GM12865 (cell line): ENCODE measurements around the gene GET4.

Experiments
- DNase-seq: peaks from one replicate; pipeline ENCODE4 v3.0.0; 2010; ENCODE audit warnings: low read depth
- H3K4me3 ChIP-seq: 2 replicates; pipeline ENCODE4 v1.5.1; 2011; ENCODE audit warnings: mild to moderate bottlenecking, low read depth, low read length, control low read depth
- CTCF ChIP-seq: IDR thresholded peaks from 2 replicates; pipeline ENCODE4 v1.5.1; 2011; ENCODE audit warnings: low read length, control low read depth, low read depth, inconsistent platforms; ENCODE audit not compliant: insufficient read depth; ENCODE audit errors: missing control alignments

The GET4 gene

GRCh38 chr7:882336-883035 lies 6.1 kb downstream of the GET4 start:
- no peak overlapping the region for H3K4me3 ChIP-seq
- DNase-seq = no peak
- no peak for TF ChIP-seq CTCF

- DNase-seq = no peak
Observed at GRCh38 chr7:883055-884021, 7.0 kb downstream of the GET4 start.

GRCh38 chr7:884191-885003 lies 8.0 kb downstream of the GET4 start:
- TF ChIP-seq CTCF = no peak
- no peak overlapping the region for H3K4me3 ChIP-seq
- DNase-seq = no peak

More at GRCh38 chr7:883055-884021, 7.0 kb downstream of the GET4 start:
- TF ChIP-seq CTCF = no peak
- H3K4me3 ChIP-seq = no peak overlapping the region

GRCh38 chr7:885261-885892 lies 9.0 kb downstream of the GET4 start:
- DNase-seq = no peak
- TF ChIP-seq CTCF = no peak
- no peak overlapping the region for H3K4me3 ChIP-seq

GRCh38 chr7:885893-886625 lies 9.7 kb downstream of the GET4 start:
- no peak overlapping the region for H3K4me3 ChIP-seq
- no peak for DNase-seq
- TF ChIP-seq CTCF = no peak
